K562 (cell line): ENCODE data around the gene LRIT3. TPM values are rescaled to one million over a fixed set of nuclear protein-coding genes. Genes with fewer than 3 reads are reported as not detected.

Source experiments
- ASH1L ChIP-seq: fragments of 450-650 bp; IDR thresholded peaks from 2 replicates; pipeline ENCODE4 v1.6.1; 2018; ENCODE audit warnings: borderline replicate concordance, mild to moderate bottlenecking, low read depth; ENCODE audit not compliant: partially characterized antibody
- BRCA1 ChIP-seq, 2 experiments: fragments of 450-650 bp in 1 of 2; sonication (generic) in 1 of 2; formaldehyde crosslinking in 1 of 2; IDR thresholded peaks; 2 replicates each; pipeline versions ENCODE4 v1.5.0 to v1.6.1; 2017 to 2020; ENCODE audit warnings: mild to moderate bottlenecking in 1 of 2, missing genetic modification reagents in 1 of 2
- CGGBP1 ChIP-seq: fragments of 250-450 bp; sonication (Bioruptor Pico); IDR thresholded peaks from 2 replicates; pipeline ENCODE4 v1.9.0; 2021; ENCODE audit warnings: mild to moderate bottlenecking
- FOXA3 ChIP-seq, 2 experiments: fragments of 450-650 bp in 1 of 2; sonication (generic) in 1 of 2; formaldehyde crosslinking; IDR thresholded peaks in 1 of 2; conservative IDR thresholded peaks in 1 of 2; 2 replicates each; pipeline versions ENCODE4 v1.4.0 to v1.8.0; 2020 to 2022; ENCODE audit warnings: mild to moderate bottlenecking in 2 of 2, missing genetic modification reagents in 1 of 2
- FOXK2 ChIP-seq, 2 experiments: fragments of 450-650 bp; IDR thresholded peaks in 1 of 2; conservative IDR thresholded peaks in 1 of 2; 2 replicates each; pipeline ENCODE4 v1.6.1; 2016; ENCODE audit warnings: low read depth in 2 of 2, mild to moderate bottlenecking in 1 of 2
- HDGF ChIP-seq: fragments of 450-650 bp; IDR thresholded peaks from 2 replicates; pipeline ENCODE4 v1.6.1; 2016
- L3MBTL2 ChIP-seq: fragments of 450-650 bp; IDR thresholded peaks from 2 replicates; pipeline ENCODE4 v1.6.1; 2016; ENCODE audit warnings: mild to moderate bottlenecking, moderate library complexity
- NFIC ChIP-seq: fragments of 450-650 bp; IDR thresholded peaks from 2 replicates; pipeline ENCODE4 v1.6.1; 2017; ENCODE audit warnings: mild to moderate bottlenecking, inconsistent platforms
- SMARCA5 ChIP-seq: fragments of 450-650 bp; IDR thresholded peaks from 2 replicates; pipeline ENCODE4 v1.6.1; 2016
- SOX6 ChIP-seq: fragments of 450-650 bp; IDR thresholded peaks from 2 replicates; pipeline ENCODE4 v1.6.1; 2014; ENCODE audit warnings: mild to moderate bottlenecking
- U2AF2 ChIP-seq: fragments of 200-400 bp; formaldehyde crosslinking; optimal IDR thresholded peaks from 2 replicates; pipeline ENCODE3; 2017; ENCODE audit warnings: low read depth, mild to moderate bottlenecking, low read length
- ZNF707 ChIP-seq: fragments of 250-450 bp; sonication (Bioruptor Pico); conservative IDR thresholded peaks from 2 replicates; pipeline ENCODE4 v1.8.0; 2022; ENCODE audit warnings: inconsistent platforms, mild to moderate bottlenecking, moderate library complexity
- polyA plus RNA-seq, 8 experiments: library from polyadenylated mRNA; depleted of rRNA in 4 of 8; stranded (reverse) in 5 of 8; unstranded in 3 of 8; fragments of >200 nt; fragmentation: Nextera tagmentation in 2 of 8; fragmentation: Illumina TruSeq in 1 of 8; extraction: Ambion mirVana in 2 of 8; extraction: Trizol in 1 of 8; gene quantifications; 2 replicates each; pipeline versions ENCODE4 v1.2.1 to v1.2.3, GENCODE V29; 2011 to 2014; ENCODE audit warnings: inconsistent platforms in 1 of 8, missing spikeins in 1 of 8
- total RNA-seq, 7 experiments: library from RNA; depleted of rRNA in 6 of 7; stranded (reverse); fragments of >200 nt in 6 of 7; fragmentation: Illumina TruSeq in 2 of 7; extraction: Trizol in 2 of 7; gene quantifications; 2 replicates each; pipeline versions ENCODE4 v1.2.1 to v1.2.3, GENCODE V29; 2011 to 2021; ENCODE audit warnings: low replicate concordance in 1 of 7
- TF ChIP-seq, protein P1 (sequence below): sonication (generic); formaldehyde crosslinking; IDR thresholded peaks from 2 replicates; pipeline ENCODE4 v1.8.1; 2023; ENCODE audit warnings: mild to moderate bottlenecking, missing genetic modification reagents
- TF ChIP-seq, protein P2 (sequence below), 2 experiments: fragments of 450-650 bp; IDR thresholded peaks; 2 replicates each; pipeline ENCODE4 v1.6.1; 2016

LRIT3 gene
- total and polyA plus RNA-seq, 9 of the 15 experiments (the other 6 are each of a cell fraction or from before 2014, with no cell fraction given): 0.04 to 0.10 (median 0.04) TPM; not detected in 4

DNA sequence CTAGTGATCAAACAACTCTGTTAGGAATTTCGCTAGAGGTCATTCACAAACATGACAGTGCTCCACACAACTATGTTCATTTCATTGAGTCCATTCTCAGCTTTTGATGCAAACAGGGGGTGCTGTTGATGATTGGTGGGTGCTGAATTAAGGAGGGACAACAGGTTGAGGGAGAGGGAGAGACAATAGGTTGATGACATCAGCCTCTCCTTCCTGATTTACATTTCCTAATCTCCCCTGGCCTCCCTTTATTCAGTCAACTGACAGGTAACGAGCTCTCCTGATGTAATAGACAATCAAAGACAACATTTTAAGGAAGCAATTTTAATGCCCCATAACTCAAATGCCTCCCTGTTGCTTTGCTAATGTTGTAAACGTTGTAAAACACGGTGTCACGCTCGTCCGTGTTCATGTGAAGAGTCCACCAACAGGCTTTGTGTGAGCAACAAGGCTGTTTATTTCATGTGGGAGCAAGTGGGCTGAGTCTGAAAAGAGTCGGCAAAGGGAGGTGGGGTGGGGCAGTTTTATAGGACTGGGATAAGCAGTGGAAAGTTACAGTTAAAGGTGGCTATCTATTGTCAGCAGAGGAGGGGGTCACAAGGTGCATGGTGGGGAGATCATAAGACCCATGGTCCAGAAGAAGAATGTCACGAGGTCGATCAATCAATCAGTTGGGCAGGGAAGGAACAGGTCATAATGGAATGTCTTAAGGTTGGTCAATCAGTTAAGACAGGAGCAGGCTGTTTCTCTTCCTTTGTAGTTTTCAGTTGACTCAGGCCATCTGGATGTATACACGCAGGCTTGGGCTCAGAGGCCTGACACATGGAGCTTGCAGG is 37.1 kb upstream of the LRIT3 start (continued):
- TF ChIP-seq FOXK2 (conservative IDR thresholded peaks at IDR 0.05 in 1 of 2, IDR thresholded peaks at IDR 0.05 in 1 of 2; ENCODE audit: low read depth in 2 of 2) (peak; percentile 72 to 86; a peak in 3 of 4 replicates), SOX6 (peak; percentile 83), HDGF (peak; percentile 55; the same call in 1 of the 2 replicates), L3MBTL2 (peak; percentile 69; the same call in 1 of the 2 replicates), U2AF2 (no peak), CGGBP1 (CRISPR knock-in tag) (no peak), ASH1L (peak; percentile 28), NFIC (peak; percentile 47; the same call in 1 of the 2 replicates), BRCA1 (IDR thresholded peaks at IDR 0.05) (no peak), BRCA1 (CRISPR knock-in tag; IDR thresholded peaks at IDR 0.05) (no peak), ZNF707 (CRISPR knock-in tag) (no peak), SMARCA5 (peak; percentile 30; the same call in 1 of the 2 replicates), FOXA3 (CRISPR knock-in tag; conservative IDR thresholded peaks at IDR 0.05 in 1 of 2, IDR thresholded peaks at IDR 0.05 in 1 of 2) (no peak)
- TF ChIP-seq, protein P1, sequence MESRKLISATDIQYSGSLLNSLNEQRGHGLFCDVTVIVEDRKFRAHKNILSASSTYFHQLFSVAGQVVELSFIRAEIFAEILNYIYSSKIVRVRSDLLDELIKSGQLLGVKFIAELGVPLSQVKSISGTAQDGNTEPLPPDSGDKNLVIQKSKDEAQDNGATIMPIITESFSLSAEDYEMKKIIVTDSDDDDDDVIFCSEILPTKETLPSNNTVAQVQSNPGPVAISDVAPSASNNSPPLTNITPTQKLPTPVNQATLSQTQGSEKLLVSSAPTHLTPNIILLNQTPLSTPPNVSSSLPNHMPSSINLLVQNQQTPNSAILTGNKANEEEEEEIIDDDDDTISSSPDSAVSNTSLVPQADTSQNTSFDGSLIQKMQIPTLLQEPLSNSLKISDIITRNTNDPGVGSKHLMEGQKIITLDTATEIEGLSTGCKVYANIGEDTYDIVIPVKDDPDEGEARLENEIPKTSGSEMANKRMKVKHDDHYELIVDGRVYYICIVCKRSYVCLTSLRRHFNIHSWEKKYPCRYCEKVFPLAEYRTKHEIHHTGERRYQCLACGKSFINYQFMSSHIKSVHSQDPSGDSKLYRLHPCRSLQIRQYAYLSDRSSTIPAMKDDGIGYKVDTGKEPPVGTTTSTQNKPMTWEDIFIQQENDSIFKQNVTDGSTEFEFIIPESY (CRISPR knock-in tag): no peak
- TF ChIP-seq, protein P2, sequence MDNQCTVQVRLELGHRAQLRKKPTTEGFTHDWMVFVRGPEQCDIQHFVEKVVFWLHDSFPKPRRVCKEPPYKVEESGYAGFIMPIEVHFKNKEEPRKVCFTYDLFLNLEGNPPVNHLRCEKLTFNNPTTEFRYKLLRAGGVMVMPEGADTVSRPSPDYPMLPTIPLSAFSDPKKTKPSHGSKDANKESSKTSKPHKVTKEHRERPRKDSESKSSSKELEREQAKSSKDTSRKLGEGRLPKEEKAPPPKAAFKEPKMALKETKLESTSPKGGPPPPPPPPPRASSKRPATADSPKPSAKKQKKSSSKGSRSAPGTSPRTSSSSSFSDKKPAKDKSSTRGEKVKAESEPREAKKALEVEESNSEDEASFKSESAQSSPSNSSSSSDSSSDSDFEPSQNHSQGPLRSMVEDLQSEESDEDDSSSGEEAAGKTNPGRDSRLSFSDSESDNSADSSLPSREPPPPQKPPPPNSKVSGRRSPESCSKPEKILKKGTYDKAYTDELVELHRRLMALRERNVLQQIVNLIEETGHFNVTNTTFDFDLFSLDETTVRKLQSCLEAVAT (IDR thresholded peaks at IDR 0.05): peak; percentile 37 to 50; a peak in 1 of 4 replicates
